LNCAP (cell line): ENCODE results near the gene UGT2B7.

Source experiments
- TF ChIP-seq, protein P1 (sequence below): fragments of 450-650 bp; IDR thresholded peaks from 2 replicates; pipeline ENCODE4 v1.5.1; 2017; ENCODE audit warnings: mild to moderate bottlenecking

Gene UGT2B7

DNA sequence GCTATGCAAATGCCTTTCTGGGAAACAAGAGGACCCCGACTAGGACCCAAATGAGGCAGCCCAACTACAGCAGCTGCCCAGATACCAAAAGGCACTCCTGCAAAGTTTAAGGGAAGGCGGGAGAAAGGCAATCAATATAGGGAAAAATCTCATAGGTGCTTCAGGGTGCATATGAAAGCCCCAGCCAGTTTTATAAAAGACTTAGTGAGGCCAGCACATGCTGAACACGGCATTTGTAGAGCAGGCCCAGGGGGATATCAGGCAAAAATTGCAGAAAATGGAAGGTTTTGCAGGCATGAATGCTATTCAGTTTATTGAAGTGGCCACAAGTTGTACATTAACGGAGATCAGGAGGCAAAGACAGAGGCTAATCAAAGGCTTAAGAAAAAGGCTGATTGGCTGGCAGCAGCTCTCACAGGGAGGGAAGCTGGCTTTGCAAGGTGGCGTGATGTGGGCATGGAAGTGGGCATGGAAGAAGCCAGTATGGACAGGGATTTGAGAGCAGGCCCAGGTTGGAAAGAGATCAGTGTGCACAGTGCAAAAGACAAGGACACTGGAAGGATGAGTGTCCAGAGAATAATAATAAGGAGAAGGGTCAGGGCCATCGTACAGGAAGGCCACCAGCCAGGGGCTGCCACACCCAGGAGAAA is 37.7 kb upstream of the UGT2B7 start:
- TF ChIP-seq, protein P1, sequence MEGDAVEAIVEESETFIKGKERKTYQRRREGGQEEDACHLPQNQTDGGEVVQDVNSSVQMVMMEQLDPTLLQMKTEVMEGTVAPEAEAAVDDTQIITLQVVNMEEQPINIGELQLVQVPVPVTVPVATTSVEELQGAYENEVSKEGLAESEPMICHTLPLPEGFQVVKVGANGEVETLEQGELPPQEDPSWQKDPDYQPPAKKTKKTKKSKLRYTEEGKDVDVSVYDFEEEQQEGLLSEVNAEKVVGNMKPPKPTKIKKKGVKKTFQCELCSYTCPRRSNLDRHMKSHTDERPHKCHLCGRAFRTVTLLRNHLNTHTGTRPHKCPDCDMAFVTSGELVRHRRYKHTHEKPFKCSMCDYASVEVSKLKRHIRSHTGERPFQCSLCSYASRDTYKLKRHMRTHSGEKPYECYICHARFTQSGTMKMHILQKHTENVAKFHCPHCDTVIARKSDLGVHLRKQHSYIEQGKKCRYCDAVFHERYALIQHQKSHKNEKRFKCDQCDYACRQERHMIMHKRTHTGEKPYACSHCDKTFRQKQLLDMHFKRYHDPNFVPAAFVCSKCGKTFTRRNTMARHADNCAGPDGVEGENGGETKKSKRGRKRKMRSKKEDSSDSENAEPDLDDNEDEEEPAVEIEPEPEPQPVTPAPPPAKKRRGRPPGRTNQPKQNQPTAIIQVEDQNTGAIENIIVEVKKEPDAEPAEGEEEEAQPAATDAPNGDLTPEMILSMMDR, result no peak

- TF ChIP-seq, protein P1, result no peak; the same call in 1 of the 2 replicates
Measured at GRCh38 chr4:69060651-69061308, 35.5 kb upstream of the UGT2B7 start.

DNA sequence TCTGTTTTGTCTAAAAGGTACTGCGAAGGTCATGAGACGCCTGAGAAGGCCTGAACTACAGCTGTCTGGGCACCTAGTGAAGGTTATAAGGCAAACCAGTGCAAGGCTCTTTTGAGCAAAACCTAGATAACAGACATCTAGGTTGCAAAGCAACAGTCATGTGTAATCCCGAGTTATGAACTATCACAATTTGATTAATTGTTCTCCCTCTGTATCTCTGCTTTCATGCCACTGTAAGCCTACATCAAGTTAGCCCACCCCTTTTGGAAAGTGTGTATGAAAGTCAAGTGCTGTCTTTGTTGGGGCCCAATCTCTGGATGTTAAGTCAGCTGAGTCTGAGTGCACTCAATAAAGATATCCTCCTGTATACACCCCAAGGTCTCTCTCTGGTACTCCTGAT is 31.9 kb upstream of the UGT2B7 start:
- TF ChIP-seq, protein P1, result no peak

GRCh38 chr4:69066945-69067344 is 29.3 kb upstream of the UGT2B7 start:
- TF ChIP-seq, protein P1, result no peak

DNA sequence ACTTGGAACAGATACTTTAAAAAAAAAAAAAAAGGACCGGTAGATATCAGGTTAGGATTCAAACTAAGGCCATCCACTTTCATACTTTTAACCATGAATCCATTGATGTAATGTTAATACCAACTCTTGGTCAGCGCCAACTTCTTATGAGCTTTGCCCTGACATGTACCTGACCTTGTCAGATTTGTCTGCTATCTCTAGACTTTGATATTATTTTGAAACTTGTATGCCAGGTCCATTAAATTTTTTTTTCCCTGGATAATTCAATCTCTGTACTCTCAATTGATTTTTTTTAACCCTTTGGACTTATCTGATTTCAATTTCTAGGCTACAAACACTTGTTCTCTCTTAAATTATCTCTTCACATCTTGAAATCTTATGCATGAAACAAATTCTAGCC is 27.2 kb upstream of the UGT2B7 start:
- TF ChIP-seq, protein P1, result no peak

GRCh38 chr4:69070590-69070989 is 25.7 kb upstream of the UGT2B7 start:
- TF ChIP-seq, protein P1, result no peak

GRCh38 chr4:69071286-69071685 is 25.0 kb upstream of the UGT2B7 start:
- TF ChIP-seq, protein P1, result no peak
